C4-2B (cell line): ENCODE measurements around the gene ZNF805.
"Not testable (repeated sequence)": the region's sequence is repeated elsewhere in the genome, so short reads cannot be mapped to it uniquely, and the experiment has no call there.

ENCODE experiments used
- H3K27ac ChIP-seq: fragments of 450-650 bp; 2 replicates; pipeline ENCODE4 v1.5.1; 2017
- ZFX ChIP-seq: fragments of 450-650 bp; IDR thresholded peaks from 2 replicates; pipeline ENCODE4 v1.6.1; 2017
- TF ChIP-seq, protein P1 (sequence below): fragments of 450-650 bp; conservative IDR thresholded peaks from 2 replicates; pipeline ENCODE4 v1.5.1; 2017; ENCODE audit warnings: mild to moderate bottlenecking

ZNF805 gene

DNA sequence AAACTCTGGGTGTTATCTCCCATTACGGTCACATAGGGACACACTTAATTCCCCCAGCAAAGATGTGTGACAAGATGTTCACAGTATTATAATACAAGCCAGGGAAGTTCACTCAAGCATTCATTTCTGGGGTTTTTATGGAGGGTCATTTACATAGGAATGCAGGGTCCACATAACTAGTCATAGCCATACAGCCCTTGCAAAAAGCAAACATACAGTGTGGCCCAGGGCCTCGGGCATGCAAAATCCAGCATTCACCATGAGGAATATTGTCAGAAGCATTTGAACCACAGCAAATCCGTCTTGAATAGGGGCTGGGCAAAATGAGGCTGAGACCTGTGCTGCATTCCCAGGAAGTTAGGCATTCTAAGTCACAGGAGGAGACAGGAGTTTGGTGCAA, 26.9 kb downstream of the ZNF805 start:
- TF ChIP-seq, protein P1, sequence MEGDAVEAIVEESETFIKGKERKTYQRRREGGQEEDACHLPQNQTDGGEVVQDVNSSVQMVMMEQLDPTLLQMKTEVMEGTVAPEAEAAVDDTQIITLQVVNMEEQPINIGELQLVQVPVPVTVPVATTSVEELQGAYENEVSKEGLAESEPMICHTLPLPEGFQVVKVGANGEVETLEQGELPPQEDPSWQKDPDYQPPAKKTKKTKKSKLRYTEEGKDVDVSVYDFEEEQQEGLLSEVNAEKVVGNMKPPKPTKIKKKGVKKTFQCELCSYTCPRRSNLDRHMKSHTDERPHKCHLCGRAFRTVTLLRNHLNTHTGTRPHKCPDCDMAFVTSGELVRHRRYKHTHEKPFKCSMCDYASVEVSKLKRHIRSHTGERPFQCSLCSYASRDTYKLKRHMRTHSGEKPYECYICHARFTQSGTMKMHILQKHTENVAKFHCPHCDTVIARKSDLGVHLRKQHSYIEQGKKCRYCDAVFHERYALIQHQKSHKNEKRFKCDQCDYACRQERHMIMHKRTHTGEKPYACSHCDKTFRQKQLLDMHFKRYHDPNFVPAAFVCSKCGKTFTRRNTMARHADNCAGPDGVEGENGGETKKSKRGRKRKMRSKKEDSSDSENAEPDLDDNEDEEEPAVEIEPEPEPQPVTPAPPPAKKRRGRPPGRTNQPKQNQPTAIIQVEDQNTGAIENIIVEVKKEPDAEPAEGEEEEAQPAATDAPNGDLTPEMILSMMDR, result no peak
- no peak for TF ChIP-seq ZFX
- no peak overlapping the region for H3K27ac ChIP-seq

DNA sequence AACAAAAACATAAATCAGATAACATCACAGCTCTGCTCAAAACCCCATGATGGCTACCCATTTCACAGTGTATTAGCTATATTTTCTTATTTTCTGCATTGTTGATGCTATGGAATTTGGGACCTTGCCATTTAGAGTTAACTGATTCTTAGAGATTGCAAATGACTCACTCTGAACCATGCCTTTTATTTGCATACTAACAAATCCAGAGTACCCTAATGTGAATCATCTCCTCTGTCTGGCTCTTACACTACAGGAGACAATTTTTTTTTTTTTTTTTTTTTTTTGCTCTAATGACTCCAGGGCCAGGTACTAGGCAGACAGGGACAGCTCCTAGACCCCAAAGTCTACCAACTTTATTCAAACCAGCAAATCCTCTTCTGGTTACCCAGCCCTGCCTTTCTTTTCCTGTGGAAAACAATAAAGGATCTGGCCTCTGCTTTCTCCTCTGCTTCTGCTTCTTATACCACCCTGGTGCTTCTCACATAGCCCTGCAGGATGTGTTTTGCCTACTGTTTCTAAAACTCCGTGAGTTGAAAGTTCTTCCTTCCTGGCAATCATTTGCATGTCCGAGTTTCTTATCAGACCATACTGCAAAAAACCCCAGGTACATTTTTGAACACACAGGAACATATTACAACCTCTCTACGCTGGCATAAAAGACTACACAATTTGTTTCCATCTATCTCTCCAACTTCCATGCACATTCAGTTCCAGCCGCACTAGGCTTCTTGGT, 29.3 kb downstream of the ZNF805 start:
- H3K27ac ChIP-seq, result no peak overlapping the region
- TF ChIP-seq, protein P1, result no peak
- no peak for TF ChIP-seq ZFX

DNA sequence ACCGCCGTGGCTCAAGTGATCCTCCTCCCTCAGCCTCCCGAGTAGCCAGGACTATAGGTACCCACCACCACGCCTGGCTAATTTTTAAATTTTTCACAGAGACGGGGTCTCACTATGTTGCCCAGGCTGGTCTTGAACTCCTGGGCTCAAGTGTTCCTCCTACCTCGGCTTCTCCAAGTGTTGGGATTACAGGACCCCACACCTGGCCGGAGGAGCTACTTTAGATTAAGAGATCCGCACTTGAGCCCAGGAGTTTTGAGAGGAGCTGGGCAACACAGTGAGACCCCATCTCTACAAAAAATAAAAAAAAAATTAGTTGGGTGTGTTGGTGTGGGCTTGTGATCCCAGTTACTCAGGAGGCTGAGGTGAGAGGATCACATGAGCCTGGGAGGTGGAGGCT, 30.8 kb downstream of the ZNF805 start:
- no peak for TF ChIP-seq ZFX
- TF ChIP-seq, protein P1, result no peak
- no peak overlapping the region for H3K27ac ChIP-seq

DNA sequence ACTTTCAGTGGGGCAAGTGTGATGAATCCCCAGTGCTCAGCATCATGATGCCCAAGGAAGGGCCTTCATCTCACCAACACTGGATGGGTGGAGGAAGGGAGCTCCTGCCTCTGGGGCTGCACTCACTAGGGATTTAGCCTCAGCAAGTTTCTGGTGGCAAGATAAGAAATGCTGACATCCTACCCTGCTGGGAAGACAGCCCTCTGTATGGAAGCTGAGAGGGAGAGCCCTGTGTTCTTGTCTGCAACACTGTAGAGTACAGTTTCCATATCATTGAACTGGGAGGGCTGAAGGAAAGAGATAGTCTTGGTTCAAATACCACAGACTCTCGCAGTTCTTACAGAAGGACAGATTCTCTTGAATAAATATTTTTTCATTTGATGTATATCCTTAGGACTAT, 32.6 kb downstream of the ZNF805 start:
- no peak overlapping the region for H3K27ac ChIP-seq
- TF ChIP-seq ZFX, result no peak
- TF ChIP-seq, protein P1, result no peak

DNA sequence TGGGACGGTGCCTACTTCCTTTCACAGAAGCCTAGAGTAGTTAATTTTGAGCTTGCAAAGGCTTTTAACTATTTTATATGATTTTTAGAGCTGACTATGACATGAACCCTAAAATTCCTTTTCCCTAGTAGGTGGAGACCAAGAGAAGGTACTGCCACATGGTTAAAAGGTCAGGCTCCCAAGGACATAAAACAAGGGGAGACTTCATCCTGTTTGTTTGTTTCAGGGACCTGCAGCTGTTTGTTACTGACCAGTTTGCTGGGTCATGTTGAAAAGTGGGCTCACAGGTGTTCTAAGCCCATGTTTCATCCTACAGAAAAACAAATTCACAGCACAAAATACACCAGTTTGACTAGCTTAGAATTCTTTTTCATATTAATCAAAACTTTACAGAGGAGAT, 36.0 kb downstream of the ZNF805 start:
- H3K27ac ChIP-seq, result no peak overlapping the region
- no peak for TF ChIP-seq ZFX
- TF ChIP-seq, protein P1, result no peak

DNA sequence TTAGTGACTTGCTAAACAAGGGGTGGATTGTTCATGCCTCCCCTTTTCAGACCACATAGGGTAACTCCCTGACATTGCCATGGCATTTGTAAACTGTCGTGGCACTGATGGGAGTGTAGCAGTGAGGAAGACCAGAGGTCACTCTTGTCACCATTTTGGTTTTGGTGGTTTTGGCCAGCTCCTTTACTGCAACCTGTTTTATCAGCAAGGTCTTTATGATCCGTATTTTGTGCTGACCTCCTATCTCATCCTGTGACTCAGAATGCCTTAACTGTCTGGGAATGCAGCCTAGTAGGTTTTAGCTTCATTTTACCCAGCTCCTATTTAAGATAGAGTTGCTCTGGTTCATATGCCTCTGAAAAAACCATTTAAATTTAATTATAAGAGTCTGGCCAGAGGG, 38.0 kb downstream of the ZNF805 start:
- H3K27ac ChIP-seq, result not testable (repeated sequence)

DNA sequence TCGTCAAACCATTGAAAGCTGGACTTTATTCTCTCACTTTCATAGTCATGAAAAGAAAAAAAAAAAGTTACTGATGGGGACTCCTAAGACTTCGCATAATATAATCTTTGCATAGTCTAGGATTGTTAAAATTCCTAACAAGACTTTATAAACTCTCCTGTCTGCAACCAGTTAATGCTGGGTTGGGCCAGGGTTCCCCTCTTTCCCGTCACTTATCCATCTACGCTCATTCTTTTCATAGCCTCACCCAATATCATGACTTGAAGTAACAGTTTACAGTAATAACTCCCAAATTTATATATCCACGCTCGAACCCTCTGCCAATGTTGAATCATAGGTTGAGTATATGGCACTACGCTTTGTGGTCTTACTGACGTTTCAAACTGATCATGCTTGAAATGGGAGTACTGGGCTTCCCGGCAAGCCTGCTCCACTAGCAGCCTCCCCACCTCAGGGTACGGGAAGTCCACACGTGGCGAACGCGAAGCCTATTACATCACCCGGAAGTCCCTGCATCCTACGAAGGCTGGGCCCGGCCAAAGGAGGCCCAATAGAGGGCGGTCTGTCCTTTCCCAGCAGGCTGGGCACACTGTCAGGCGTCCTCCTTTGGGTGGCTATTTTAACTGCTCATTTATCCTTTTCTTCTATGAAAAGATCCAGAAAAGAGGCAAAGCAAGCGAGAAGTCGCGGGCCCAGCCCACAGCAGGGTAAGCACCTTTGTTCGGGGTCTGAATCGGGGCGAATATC, 39.2 kb downstream of the ZNF805 start:
- peak overlapping the region; percentile 85 for H3K27ac ChIP-seq

More for the DNA sequence above, 39.2 kb downstream of the ZNF805 start:
- TF ChIP-seq ZFX, result no peak
- TF ChIP-seq, protein P1, result peak; percentile 42
